ENCODE results near the gene PRKAG2.

PRKAG2 gene

GRCh38 chr7:151559557-151560183 is 317.2 kb downstream of the PRKAG2 start:
- H3K27me3 ChIP-seq (ENCODE audit: control insufficient read depth, low read length), result no peaks in the 10 kb centered on the region
- H3K4me2 ChIP-seq (ENCODE audit: low read length), result no peak overlapping the region
- H3K9me2 ChIP-seq (replicated peaks; ENCODE audit: control insufficient read depth, low read length), result no peaks in the 10 kb centered on the region
- no peaks in the 10 kb centered on the region for H4K20me1 ChIP-seq (ENCODE audit: control insufficient read depth, insufficient read depth, low read depth, low read length)
- no peaks in the 10 kb centered on the region for H3K9me3 ChIP-seq (ENCODE audit: control insufficient read depth, insufficient read depth, low read length)
- H3K4me3 ChIP-seq (ENCODE audit: low read length), result no peak overlapping the region
- no peaks in the 10 kb centered on the region for H3K36me3 ChIP-seq (ENCODE audit: control insufficient read depth, low read length)
- H3K27ac ChIP-seq (ENCODE audit: low read depth, low read length), result no peak overlapping the region
- no peaks in the 10 kb centered on the region for H3K79me2 ChIP-seq (ENCODE audit: control insufficient read depth, low read length)
- H3K4me1 ChIP-seq (ENCODE audit: control insufficient read depth, low read length), result no peaks in the 10 kb centered on the region
- TF ChIP-seq EZH2phosphoT487 (IDR thresholded peaks at IDR 0.05; ENCODE audit: borderline replicate concordance, low read length), result no peak
- TF ChIP-seq CTCF (IDR thresholded peaks at IDR 0.05; ENCODE audit: low read depth, low read length, poor library complexity, severe bottlenecking), result no peak
- no peaks in the 10 kb centered on the region for H3F3A ChIP-seq (ENCODE audit: control insufficient read depth, insufficient read depth)

- TF ChIP-seq EZH2phosphoT487 (IDR thresholded peaks at IDR 0.05; ENCODE audit: borderline replicate concordance, low read length) (no peak), CTCF (IDR thresholded peaks at IDR 0.05; ENCODE audit: low read depth, low read length, poor library complexity, severe bottlenecking) (no peak)
- Histone ChIP-seq H3K9me2 (replicated peaks; ENCODE audit: control insufficient read depth, low read length) (no peaks in the 10 kb centered on the region), H4K20me1 (ENCODE audit: control insufficient read depth, insufficient read depth, low read depth, low read length) (no peaks in the 10 kb centered on the region), H3K36me3 (ENCODE audit: control insufficient read depth, low read length) (no peaks in the 10 kb centered on the region), H3K27me3 (ENCODE audit: control insufficient read depth, low read length) (no peaks in the 10 kb centered on the region), H3K4me1 (ENCODE audit: control insufficient read depth, low read length) (no peaks in the 10 kb centered on the region), H3F3A (ENCODE audit: control insufficient read depth, insufficient read depth) (no peaks in the 10 kb centered on the region), H3K27ac (ENCODE audit: low read depth, low read length) (no peak overlapping the region), H3K4me2 (ENCODE audit: low read length) (no peak overlapping the region), H3K4me3 (ENCODE audit: low read length) (no peak overlapping the region), H3K79me2 (ENCODE audit: control insufficient read depth, low read length) (no peaks in the 10 kb centered on the region), H3K9me3 (ENCODE audit: control insufficient read depth, insufficient read depth, low read length) (no peaks in the 10 kb centered on the region)
Observed at GRCh38 chr7:151558575-151558974, 318.3 kb downstream of the PRKAG2 start.

GRCh38 chr7:151556592-151556991 is 320.3 kb downstream of the PRKAG2 start:
- Histone ChIP-seq H3K4me3 (ENCODE audit: low read length) (no peak overlapping the region), H3K79me2 (ENCODE audit: control insufficient read depth, low read length) (no peaks in the 10 kb centered on the region), H3K27me3 (ENCODE audit: control insufficient read depth, low read length) (no peaks in the 10 kb centered on the region), H3K9me2 (replicated peaks; ENCODE audit: control insufficient read depth, low read length) (no peaks in the 10 kb centered on the region), H3K9me3 (ENCODE audit: control insufficient read depth, insufficient read depth, low read length) (no peaks in the 10 kb centered on the region), H3K4me1 (ENCODE audit: control insufficient read depth, low read length) (no peaks in the 10 kb centered on the region), H3K4me2 (ENCODE audit: low read length) (no peak overlapping the region), H3K27ac (ENCODE audit: low read depth, low read length) (no peak overlapping the region), H3K36me3 (ENCODE audit: control insufficient read depth, low read length) (no peaks in the 10 kb centered on the region), H4K20me1 (ENCODE audit: control insufficient read depth, insufficient read depth, low read depth, low read length) (no peaks in the 10 kb centered on the region), H3F3A (ENCODE audit: control insufficient read depth, insufficient read depth) (no peaks in the 10 kb centered on the region)
- TF ChIP-seq CTCF (IDR thresholded peaks at IDR 0.05; ENCODE audit: low read depth, low read length, poor library complexity, severe bottlenecking) (no peak), EZH2phosphoT487 (IDR thresholded peaks at IDR 0.05; ENCODE audit: borderline replicate concordance, low read length) (no peak)

All from DOHH2 (cell line).